GM10847 (cell line): ENCODE results near the gene DROSHA.

Source experiments
- POLR2A ChIP-seq: IDR thresholded peaks from 2 replicates; pipeline ENCODE4 v1.6.1; 2011; ENCODE audit not compliant: insufficient read length; ENCODE audit errors: extremely low read depth

Gene DROSHA

GRCh38 chr5:31449962-31450361, 81.9 kb downstream of the DROSHA start:
- TF ChIP-seq POLR2A: no peak

GRCh38 chr5:31449174-31449573, 82.7 kb downstream of the DROSHA start:
- TF ChIP-seq POLR2A: no peak

- TF ChIP-seq POLR2A: no peak
Observed at GRCh38 chr5:31445041-31445600, 86.8 kb downstream of the DROSHA start.

GRCh38 chr5:31443572-31443971, 88.3 kb downstream of the DROSHA start:
- no peak for TF ChIP-seq POLR2A

- no peak for TF ChIP-seq POLR2A
Observed at GRCh38 chr5:31442058-31442745, 89.7 kb downstream of the DROSHA start.

GRCh38 chr5:31436851-31437250, 95.0 kb downstream of the DROSHA start:
- no peak for TF ChIP-seq POLR2A

GRCh38 chr5:31435730-31436129, 96.2 kb downstream of the DROSHA start:
- no peak for TF ChIP-seq POLR2A

- no peak for TF ChIP-seq POLR2A
Observed at GRCh38 chr5:31434898-31435297, 97.0 kb downstream of the DROSHA start.

GRCh38 chr5:31433229-31433628, 98.7 kb downstream of the DROSHA start:
- TF ChIP-seq POLR2A: no peak

GRCh38 chr5:31427724-31428309, 104.1 kb downstream of the DROSHA start:
- TF ChIP-seq POLR2A: no peak

GRCh38 chr5:31427013-31427723, 104.7 kb downstream of the DROSHA start:
- TF ChIP-seq POLR2A: no peak

- no peak for TF ChIP-seq POLR2A
Observed at GRCh38 chr5:31421806-31422586, 109.9 kb downstream of the DROSHA start.

GRCh38 chr5:31417512-31417911, 114.4 kb downstream of the DROSHA start:
- no peak for TF ChIP-seq POLR2A

GRCh38 chr5:31416547-31416946, 115.3 kb downstream of the DROSHA start:
- no peak for TF ChIP-seq POLR2A

- no peak for TF ChIP-seq POLR2A
Observed at GRCh38 chr5:31415960-31416359, 115.9 kb downstream of the DROSHA start.
